GM19468 (cell line): ENCODE measurements around the gene OTOF.

Experiments used
- ATAC-seq: cut with Tn5 transposase; IDR thresholded peaks from one replicate; pipeline ENCODE4 v1.9.1; 2021; ENCODE audit warnings: mild to moderate bottlenecking, moderate library complexity, moderate number of reproducible peaks; ENCODE audit not compliant: unreplicated experiment; ENCODE audit errors: extremely low read depth

OTOF gene

DNA sequence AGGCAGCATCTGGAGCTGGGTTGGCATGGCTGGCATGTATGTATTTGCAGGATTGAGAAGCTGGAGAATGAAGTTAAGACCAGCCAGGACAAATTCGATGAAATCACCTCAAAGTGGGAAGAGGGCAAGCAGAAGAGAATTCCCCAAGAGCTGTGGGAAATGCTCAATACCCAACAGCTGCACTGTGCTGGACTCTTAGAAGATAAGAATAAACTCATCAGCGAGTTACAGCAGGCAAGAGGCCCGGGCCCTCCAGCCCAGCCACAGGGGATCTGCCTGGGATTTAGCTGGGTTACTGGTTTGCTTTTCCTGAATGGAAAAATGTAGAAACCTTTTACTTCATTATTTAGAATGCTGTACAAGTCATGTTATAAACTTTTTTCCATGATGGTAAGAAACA lies 53.7 kb downstream of the OTOF start:
- no peak for ATAC-seq

DNA sequence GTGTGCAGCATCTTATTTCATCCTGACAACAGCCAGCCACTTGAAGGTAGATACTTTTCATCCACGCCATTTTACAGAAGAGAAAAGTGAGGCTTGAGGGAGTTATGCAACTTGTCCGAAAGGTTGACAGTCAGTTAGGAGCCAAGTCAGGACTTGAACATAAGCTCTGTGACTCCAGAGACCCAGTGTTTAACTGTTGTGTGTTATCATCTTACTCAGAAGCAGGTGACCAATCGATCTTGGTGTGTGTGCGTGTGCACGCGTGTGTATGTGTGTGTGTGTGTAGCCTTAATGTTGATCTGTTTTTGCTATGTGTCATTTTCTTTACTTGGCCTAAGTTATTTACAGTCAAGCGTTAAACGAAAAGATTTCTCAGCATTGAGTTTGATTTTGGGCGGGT lies 54.2 kb downstream of the OTOF start:
- ATAC-seq: no peak

GRCh38 chr2:26422947-26423629 lies 54.8 kb downstream of the OTOF start:
- ATAC-seq: no peak

- no peak for ATAC-seq
Measured at GRCh38 chr2:26421961-26422360, 56.0 kb downstream of the OTOF start.

DNA sequence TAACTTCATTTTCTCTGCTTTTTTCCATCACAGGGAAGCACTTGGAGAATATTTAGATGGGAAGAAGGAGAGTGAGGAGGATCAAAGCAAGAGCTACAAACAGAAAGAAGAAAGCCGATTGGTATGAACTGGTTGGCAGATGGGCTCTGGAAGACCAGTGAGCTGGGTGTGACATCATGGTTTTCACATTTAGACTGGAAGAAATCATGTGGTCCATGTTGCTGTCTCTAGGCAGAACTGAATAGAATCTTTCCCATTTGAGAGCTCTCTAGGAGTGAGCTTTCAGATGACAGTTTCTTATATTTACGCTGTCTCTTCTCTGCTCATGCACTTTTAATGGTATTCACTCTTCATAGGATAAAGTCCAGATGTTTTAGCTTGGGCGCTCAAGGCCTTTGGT lies 63.6 kb downstream of the OTOF start:
- no peak for ATAC-seq

GRCh38 chr2:26412091-26412673 lies 65.7 kb downstream of the OTOF start:
- ATAC-seq: no peak

DNA sequence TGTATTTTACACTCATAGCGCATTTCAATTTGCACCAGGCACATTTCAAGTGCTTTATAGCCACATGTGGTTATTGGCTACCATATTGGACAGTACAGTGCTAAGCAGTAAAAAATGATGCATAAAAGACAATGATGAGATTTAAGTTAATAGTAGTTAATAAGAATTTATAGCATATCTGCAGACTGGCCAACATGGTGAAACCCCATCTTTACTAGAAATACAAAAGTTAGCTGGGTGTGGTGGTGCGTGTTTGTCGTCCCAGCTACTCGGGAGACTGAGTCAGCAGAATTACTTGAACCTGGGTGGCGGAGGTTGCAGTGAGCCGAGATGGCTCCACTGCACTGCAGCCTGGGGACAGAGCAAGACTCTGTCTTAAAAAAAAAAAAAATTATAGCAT lies 66.5 kb downstream of the OTOF start:
- no peak for ATAC-seq

GRCh38 chr2:26410764-26411243 lies 67.1 kb downstream of the OTOF start:
- no peak for ATAC-seq

GRCh38 chr2:26409785-26410184 lies 68.1 kb downstream of the OTOF start:
- no peak for ATAC-seq

DNA sequence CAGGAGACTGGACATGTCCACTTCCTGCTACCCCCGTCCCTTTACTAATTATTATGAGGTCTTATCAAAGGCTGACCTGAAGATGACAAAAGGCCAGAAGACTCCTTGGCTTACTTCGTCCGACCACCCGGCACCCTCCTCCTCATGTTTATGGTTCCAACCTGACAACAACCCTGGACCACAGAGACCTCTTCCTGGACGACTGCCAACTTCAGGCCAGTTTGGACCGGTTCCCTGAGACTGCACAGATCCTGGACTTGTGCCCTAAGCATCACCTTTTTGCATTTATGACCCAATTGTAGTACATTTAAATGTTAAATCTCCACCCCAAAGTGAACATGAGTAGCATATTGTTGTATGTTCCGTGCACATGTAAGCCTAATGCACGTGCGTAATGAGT lies 70.4 kb downstream of the OTOF start:
- ATAC-seq: no peak
